ENCODE measurements around the gene EDEM3.
A peak's percentile ranks its signal among the peaks of the same experiment; 100 is the strongest.

The EDEM3 gene

DNA sequence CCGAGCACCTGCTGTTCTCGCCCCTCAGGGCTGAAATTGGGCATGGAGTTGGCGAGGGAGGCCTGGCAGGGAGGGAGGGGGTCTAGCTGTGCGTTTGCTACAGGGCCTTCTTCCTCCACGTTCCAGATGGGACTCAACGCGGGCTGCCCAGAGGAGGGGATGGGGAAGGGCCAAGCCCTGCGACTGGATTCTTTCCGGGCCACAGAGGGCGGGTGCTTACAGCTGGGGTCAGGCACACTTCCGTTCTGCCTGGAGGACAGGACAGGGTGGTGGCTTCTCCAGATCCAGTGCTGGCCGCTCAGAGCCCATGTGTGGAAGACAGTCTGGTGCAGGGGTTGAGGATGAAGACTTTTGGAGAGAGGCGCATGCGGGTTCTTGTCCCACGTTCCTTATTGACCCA, 90.0 kb downstream of the EDEM3 start:
- intact Hi-C loops (cut with micrococcal nuclease): loop anchor here (5.0 to 10.0 kb wide), 3 partner anchors 102 to 442 kb away; no protein-coding TSS in a partner anchor
- peaks cover 12% of the 10 kb centered on the region for H3K27me3 Mint-ChIP-seq
- H3K4me3 Mint-ChIP-seq: no peak overlapping the region
- H3K4me1 Mint-ChIP-seq (ENCODE audit: low read depth): peaks cover 10% of the 10 kb centered on the region
- H3K9me3 Mint-ChIP-seq: no peaks in the 10 kb centered on the region
- no peak overlapping the region for H3K27ac Mint-ChIP-seq
- H3K36me3 Mint-ChIP-seq (ENCODE audit: low read depth): no peaks in the 10 kb centered on the region

- Mint-ChIP-seq H3K27me3 (peaks cover 12% of the 10 kb centered on the region), H3K36me3 (ENCODE audit: low read depth) (no peaks in the 10 kb centered on the region), H3K4me3 (peak overlapping the region; percentile 71), H3K4me1 (ENCODE audit: low read depth) (peaks cover 10% of the 10 kb centered on the region), H3K9me3 (no peaks in the 10 kb centered on the region), H3K27ac (peak overlapping the region; percentile 25)
- intact Hi-C loops (cut with micrococcal nuclease): loop anchor here (5.0 to 10.0 kb wide), 3 partner anchors 102 to 442 kb away; no protein-coding TSS in a partner anchor
Measured at GRCh38 chr1:184664042-184664660, 90.5 kb downstream of the EDEM3 start.

DNA sequence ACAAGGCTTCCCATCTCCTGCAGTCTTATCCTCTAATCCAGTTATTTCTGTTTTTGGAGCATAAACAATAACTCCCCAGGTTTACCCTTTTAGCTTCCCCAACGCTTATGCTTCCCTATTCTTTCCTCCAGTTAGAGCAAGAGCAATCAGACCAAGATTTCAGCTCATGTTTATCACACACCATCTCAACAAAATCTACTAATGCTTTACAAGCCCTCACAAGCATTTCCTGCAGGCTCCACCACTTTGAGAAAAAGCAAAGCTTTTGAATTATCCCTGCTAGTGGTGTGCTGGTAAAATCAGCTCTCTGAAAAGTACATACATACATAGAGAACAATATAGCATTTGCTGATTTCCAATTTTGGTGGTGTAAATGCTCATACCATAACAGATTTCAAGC, 92.9 kb downstream of the EDEM3 start:
- intact Hi-C loops (cut with micrococcal nuclease): loop anchor here (5.0 to 10.0 kb wide), 3 partner anchors 100 to 440 kb away; no protein-coding TSS in a partner anchor
- Mint-ChIP-seq H3K36me3 (ENCODE audit: low read depth) (no peaks in the 10 kb centered on the region), H3K27me3 (peaks cover 12% of the 10 kb centered on the region), H3K27ac (no peak overlapping the region), H3K4me1 (ENCODE audit: low read depth) (peaks cover 10% of the 10 kb centered on the region), H3K4me3 (no peak overlapping the region), H3K9me3 (no peaks in the 10 kb centered on the region)

- Mint-ChIP-seq H3K4me1 (ENCODE audit: low read depth) (peaks cover 10% of the 10 kb centered on the region), H3K27me3 (peaks cover 12% of the 10 kb centered on the region), H3K9me3 (no peaks in the 10 kb centered on the region), H3K4me3 (no peak overlapping the region), H3K27ac (no peak overlapping the region), H3K36me3 (ENCODE audit: low read depth) (no peaks in the 10 kb centered on the region)
- intact Hi-C loops (cut with micrococcal nuclease): loop anchor here (5.0 to 10.0 kb wide), 3 partner anchors 98 to 438 kb away; no protein-coding TSS in a partner anchor
Measured at GRCh38 chr1:184660462-184661191, 94.0 kb downstream of the EDEM3 start.

GRCh38 chr1:184658055-184658454, 96.6 kb downstream of the EDEM3 start:
- no peak overlapping the region for H3K27ac Mint-ChIP-seq
- intact Hi-C loops (cut with micrococcal nuclease): no loop called here

GRCh38 chr1:184656221-184656620, 98.4 kb downstream of the EDEM3 start:
- Mint-ChIP-seq H3K27me3 (peaks cover 5% of the 10 kb centered on the region), H3K4me1 (ENCODE audit: low read depth) (no peaks in the 10 kb centered on the region), H3K9me3 (no peaks in the 10 kb centered on the region), H3K27ac (no peak overlapping the region), H3K4me3 (no peak overlapping the region), H3K36me3 (ENCODE audit: low read depth) (no peaks in the 10 kb centered on the region)
- intact Hi-C loops (cut with micrococcal nuclease): no loop called here

More at GRCh38 chr1:184658055-184658454, 96.6 kb downstream of the EDEM3 start:
- Mint-ChIP-seq H3K36me3 (ENCODE audit: low read depth) (no peaks in the 10 kb centered on the region), H3K4me3 (no peak overlapping the region), H3K4me1 (ENCODE audit: low read depth) (no peaks in the 10 kb centered on the region), H3K27me3 (no peaks in the 10 kb centered on the region), H3K9me3 (no peaks in the 10 kb centered on the region)

GRCh38 chr1:184655185-184655584, 99.5 kb downstream of the EDEM3 start:
- intact Hi-C loops (cut with micrococcal nuclease): no loop called here
- Mint-ChIP-seq H3K27me3 (peaks cover 5% of the 10 kb centered on the region), H3K4me1 (ENCODE audit: low read depth) (peaks cover 6% of the 10 kb centered on the region), H3K27ac (no peak overlapping the region), H3K4me3 (no peak overlapping the region), H3K9me3 (no peaks in the 10 kb centered on the region), H3K36me3 (ENCODE audit: low read depth) (no peaks in the 10 kb centered on the region)

GRCh38 chr1:184650177-184650866, 104.3 kb downstream of the EDEM3 start:
- intact Hi-C loops (cut with micrococcal nuclease): no loop called here
- Mint-ChIP-seq H3K9me3 (no peaks in the 10 kb centered on the region), H3K27me3 (peaks cover 5% of the 10 kb centered on the region), H3K27ac (no peak overlapping the region), H3K36me3 (ENCODE audit: low read depth) (no peaks in the 10 kb centered on the region), H3K4me1 (ENCODE audit: low read depth) (peaks cover 21% of the 10 kb centered on the region), H3K4me3 (no peak overlapping the region)

GRCh38 chr1:184649451-184649888, 105.2 kb downstream of the EDEM3 start:
- H3K27me3 Mint-ChIP-seq: peaks cover 5% of the 10 kb centered on the region
- no peak overlapping the region for H3K4me3 Mint-ChIP-seq
- intact Hi-C loops (cut with micrococcal nuclease): no loop called here
- H3K4me1 Mint-ChIP-seq (ENCODE audit: low read depth): peaks cover 21% of the 10 kb centered on the region
- no peak overlapping the region for H3K27ac Mint-ChIP-seq
- no peaks in the 10 kb centered on the region for H3K36me3 Mint-ChIP-seq (ENCODE audit: low read depth)
- H3K9me3 Mint-ChIP-seq: no peaks in the 10 kb centered on the region

DNA sequence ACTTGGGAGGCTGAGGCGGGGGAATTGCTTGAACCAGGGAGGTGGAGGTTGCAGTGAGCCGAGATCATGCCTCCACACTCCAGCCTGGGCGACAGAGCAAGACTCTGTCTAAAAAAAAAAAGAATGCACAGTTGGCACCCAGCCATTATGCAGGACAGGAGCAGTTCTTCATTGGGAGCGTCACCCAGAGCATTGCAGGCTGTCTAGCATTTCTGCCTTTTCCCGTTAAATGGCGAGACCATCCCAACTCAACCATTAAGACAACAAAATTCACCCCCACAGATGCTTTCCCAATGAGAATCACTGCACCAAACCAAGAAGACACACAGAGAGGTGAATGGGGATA, 105.8 kb downstream of the EDEM3 start:
- H3K9me3 Mint-ChIP-seq: no peaks in the 10 kb centered on the region
- H3K27ac Mint-ChIP-seq: no peak overlapping the region
- no peak overlapping the region for H3K4me3 Mint-ChIP-seq
- H3K27me3 Mint-ChIP-seq: peaks cover 5% of the 10 kb centered on the region
- peaks cover 21% of the 10 kb centered on the region for H3K4me1 Mint-ChIP-seq (ENCODE audit: low read depth)
- no peaks in the 10 kb centered on the region for H3K36me3 Mint-ChIP-seq (ENCODE audit: low read depth)
- intact Hi-C loops (cut with micrococcal nuclease): no loop called here

- no peak overlapping the region for H3K27ac Mint-ChIP-seq
Measured at GRCh38 chr1:184648160-184648855, 106.3 kb downstream of the EDEM3 start.

GRCh38 chr1:184647471-184647870, 107.2 kb downstream of the EDEM3 start:
- intact Hi-C loops (cut with micrococcal nuclease): no loop called here
- peaks cover 25% of the 10 kb centered on the region for H3K4me1 Mint-ChIP-seq (ENCODE audit: low read depth)
- H3K27ac Mint-ChIP-seq: no peak overlapping the region
- H3K36me3 Mint-ChIP-seq (ENCODE audit: low read depth): no peaks in the 10 kb centered on the region
- peaks cover 5% of the 10 kb centered on the region for H3K27me3 Mint-ChIP-seq
- H3K9me3 Mint-ChIP-seq: no peaks in the 10 kb centered on the region
- H3K4me3 Mint-ChIP-seq: no peak overlapping the region

More at GRCh38 chr1:184648160-184648855, 106.3 kb downstream of the EDEM3 start:
- Mint-ChIP-seq H3K9me3 (no peaks in the 10 kb centered on the region), H3K4me3 (no peak overlapping the region), H3K27me3 (peaks cover 5% of the 10 kb centered on the region), H3K36me3 (ENCODE audit: low read depth) (no peaks in the 10 kb centered on the region), H3K4me1 (ENCODE audit: low read depth) (peaks cover 21% of the 10 kb centered on the region)
- intact Hi-C loops (cut with micrococcal nuclease): no loop called here

DNA sequence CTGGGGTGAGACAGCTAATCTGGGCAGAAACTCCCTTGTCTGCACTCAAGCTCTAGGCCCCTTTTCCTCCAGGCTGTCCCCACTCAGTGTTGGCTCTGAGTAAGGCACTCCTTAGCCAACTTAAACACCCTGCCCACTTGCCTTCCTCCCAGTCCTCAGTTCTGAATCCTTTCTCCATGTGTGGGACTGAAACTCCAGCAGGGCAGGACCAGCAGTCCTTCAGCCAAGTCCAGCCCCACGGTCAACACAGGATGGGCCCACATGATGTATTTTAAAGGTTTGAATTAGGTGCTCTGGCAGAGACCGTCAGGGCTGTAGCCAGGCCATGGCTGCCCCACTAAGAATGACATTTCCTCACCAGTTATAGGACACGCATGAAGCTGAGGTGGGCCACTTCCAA, 107.8 kb downstream of the EDEM3 start:
- Mint-ChIP-seq H3K27me3 (peaks cover 5% of the 10 kb centered on the region), H3K27ac (no peak overlapping the region), H3K4me1 (ENCODE audit: low read depth) (peaks cover 29% of the 10 kb centered on the region), H3K36me3 (ENCODE audit: low read depth) (no peaks in the 10 kb centered on the region), H3K4me3 (no peak overlapping the region), H3K9me3 (no peaks in the 10 kb centered on the region)
- intact Hi-C loops (cut with micrococcal nuclease): no loop called here

All from dendritic cell treated with granulocyte-macrophage colony-stimulating factor and Interleukin-4, amounts not matched to agents 40 ng/mL and 50 ng/mL, for 4 days (primary cell).